Stimulated activated naive CD4-positive, alpha-beta T cell (primary cell): ENCODE results near the gene MYH15.
A peak's percentile ranks its signal among the peaks of the same experiment; 100 is the strongest.

Source experiments
- DNase-seq, 6 experiments: peaks; one replicate each; lab custom pipeline; 2025; lab: John Stamatoyannopoulos, UW

The MYH15 gene

DNA sequence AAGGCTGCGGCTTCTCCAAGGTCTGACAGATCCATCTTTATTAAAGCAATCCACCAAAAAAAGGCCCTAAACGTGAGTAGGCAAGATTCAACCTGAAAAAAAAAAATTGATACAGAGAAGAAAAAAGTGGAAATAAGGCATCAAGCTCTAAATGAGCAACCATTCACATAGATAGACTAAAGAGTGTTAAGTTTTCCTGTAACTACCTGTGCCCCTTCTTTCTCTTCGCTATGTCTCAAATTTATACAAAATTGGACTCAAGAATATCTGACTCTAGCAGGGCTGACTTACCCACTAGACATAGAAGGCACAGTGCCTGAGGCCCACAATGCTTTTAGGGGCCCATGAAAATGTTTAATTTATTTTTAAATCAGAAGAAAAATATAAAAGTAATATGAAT is at the start of gene MYH15:
TSS of gene MYH15 (minus strand) at position 101 of the 400 bp plus-strand sequence. CDS start at position 35, 66 bp downstream.
- DNase-seq = no peak

DNA sequence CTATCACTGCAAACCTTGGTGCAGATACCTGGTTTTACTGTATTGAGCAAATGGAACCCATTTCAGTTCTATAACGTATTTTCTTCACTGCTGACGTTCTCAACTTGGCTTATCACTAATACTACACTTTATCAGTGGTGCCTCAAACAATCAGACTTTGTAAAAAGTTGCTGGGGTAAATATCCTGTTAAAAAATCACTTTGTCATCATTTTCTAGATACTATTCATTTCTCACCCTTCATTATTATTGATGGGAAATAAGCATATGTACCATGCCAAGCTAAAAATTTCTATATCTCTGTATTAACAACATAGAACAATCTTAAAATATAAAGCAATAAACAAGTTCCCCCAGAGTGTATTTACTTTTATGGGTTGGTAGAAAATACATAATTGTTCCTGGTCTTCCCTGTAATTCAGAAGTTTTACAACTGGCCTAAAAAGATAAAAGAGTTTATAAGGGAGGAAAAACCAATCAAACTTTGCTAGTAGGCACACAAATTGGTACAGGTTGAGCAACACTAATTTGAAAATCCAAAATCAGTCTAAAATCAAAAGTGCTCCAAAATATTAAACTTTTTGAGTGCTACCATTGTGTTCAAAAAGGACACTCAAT is 45.7 kb upstream of the MYH15 start:
- DNase-seq = no peak

DNA sequence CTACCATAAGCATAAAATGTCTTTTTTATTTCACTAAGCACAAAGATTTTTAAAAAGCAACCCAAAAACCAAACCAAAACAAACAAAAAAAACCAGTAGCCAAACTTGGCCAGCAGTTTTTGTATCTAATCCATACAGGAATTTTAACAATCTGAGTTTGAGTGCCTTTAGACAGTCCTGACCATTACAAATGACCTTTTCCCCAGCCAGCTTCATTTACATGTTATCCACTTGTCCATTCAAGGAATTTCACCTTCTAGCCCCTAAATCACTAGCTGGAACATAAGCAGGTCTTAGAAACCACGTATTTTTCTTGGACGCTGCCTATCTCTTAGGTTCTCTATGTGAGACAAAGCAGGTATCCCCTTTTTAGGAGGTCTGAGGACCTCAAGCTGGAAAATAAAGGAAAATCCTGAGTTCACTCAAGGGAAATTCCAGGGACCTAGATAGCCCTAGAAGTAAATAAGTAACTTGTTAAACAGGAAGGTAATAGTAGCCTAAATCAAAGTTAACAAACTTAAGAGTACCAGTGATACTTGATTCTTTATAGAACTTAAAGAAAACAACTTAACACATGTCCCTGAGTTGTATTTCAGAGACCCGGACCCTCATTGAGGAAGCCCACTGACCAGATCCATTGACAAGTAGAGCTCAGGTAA is 44.6 kb upstream of the MYH15 start:
- no peak for DNase-seq

DNA sequence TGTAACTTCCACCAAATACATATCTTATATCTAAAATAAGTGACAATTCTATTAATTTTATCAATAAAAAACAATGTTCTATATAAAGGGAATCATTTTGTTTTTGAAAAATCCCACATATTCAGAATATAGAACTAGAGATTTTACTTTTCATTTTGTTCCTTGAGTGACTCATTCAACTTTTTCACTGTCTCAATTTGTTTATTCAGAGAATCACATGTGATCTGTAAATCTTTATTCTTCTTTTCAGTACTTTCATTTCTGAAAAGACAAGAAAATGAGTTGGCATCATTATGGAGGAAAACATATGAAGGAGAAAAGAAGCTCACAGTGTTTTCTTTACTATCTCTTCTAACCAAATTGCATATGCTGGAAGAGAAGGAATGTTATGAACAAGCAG is 43.8 kb upstream of the MYH15 start:
- no peak for DNase-seq

DNA sequence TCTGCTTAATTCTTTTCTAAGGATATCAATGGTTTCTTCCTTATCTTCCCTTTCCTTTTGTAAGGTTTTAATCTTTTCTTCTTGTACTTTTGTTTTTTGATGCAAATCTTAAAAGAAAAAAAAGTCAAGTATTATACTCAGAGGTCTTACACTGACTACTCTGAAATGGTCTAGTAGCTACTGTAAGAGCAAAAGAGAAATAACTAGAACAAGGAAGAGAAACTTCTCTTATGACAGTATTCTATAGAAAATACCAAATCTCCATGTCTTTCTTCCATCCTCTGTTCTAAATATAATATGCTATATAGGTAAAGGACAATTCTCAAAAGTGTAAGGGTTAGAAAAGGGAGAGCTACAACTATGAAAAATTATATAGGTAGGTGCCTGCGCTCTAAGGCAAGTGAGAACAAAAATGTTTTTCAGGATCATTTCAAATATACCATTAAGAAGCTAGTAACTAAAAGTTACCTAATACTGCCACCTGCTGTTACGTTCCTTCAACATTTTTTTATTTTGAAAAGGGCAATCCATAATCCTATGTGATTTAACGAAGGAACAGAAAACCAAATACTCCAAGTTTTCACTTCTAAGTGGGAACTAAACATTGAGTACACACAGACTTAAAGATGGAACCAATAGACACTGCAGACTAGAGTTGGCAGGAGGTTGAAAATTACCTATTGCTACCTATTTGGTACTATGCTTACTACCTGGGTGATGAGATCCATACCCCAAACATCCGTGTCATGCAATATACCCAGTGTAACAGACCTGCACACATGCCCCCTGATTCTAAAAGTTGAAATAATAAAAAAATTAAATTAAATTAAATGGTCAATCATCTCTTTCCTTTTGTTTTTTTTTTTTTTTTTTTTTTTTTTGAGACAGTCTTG is 42.1 kb upstream of the MYH15 start:
- DNase-seq = peak in 2 of 6 experiments; percentile 28 to 49

DNA sequence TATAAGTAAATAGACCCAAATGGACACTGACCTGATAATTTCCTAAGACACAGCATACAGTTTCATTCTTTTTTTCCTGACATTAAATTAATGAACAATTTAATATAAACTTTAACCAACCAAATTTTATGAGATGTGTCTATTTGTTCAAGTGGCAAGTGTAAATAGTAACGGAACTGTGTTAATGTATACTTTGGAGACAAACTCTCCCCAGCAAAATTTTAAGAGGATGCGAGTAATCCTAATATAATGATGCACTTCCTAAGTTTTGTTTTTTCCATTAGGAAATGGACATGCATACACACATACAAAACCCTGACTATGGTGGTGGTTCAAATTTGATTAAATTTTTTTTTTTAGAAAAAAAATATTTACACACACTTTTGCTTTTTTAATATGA is 38.5 kb upstream of the MYH15 start:
- no peak for DNase-seq

DNA sequence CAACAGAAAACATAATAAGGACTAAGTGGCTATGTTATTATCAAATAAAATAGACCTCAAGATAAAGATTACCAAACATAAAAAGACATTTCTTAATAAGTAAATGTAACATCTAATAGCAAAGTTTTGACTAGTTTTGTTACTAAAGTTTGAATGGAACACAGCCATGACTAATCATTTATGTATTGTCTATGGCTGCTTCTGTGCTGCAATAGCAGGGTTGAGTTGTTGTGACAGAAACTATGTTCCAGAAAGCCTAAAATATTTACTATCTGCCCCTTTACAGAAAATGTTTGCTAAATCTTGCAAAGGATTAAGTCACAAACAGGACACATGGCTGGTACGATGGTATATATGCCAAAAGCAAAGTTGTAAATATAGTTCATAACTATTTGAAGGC is 37.9 kb upstream of the MYH15 start:
- DNase-seq = no peak

DNA sequence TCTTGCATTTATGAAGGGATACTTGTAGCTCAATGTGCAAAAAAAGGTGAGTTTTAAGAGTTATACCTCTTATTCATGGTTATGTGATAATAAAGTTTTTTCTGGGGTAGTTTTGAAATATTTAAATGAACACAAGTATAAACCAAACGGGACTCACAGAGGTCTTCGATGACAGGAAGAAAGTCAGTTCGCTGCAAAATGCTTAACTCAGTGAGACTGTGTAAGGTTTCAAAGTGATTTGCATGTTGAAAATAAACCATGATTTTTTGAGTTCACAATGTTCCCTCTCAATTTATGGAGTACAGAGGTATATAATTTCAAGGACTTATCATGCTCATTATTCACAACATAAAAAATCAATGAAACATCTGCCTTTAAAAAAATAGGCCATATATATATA is 36.3 kb upstream of the MYH15 start:
- no peak for DNase-seq

DNA sequence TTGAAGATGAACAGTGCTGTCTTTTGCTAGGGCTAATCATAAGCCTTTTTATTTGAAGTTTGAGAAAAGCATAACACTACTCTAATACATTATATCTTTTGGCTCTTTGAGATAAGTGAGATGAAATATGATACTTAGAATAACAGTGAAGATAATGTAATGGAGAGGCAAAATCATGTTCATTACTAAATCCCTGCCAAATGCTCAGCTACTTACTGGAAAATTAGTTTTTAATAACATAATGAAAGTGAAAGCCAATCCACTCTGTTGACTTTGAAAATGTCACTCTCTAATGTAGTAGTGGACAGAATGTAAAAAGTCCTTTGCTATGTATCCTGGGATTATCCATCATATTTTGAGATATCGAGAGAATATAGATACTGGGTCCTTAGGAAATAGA is 35.9 kb upstream of the MYH15 start:
- no peak for DNase-seq

DNA sequence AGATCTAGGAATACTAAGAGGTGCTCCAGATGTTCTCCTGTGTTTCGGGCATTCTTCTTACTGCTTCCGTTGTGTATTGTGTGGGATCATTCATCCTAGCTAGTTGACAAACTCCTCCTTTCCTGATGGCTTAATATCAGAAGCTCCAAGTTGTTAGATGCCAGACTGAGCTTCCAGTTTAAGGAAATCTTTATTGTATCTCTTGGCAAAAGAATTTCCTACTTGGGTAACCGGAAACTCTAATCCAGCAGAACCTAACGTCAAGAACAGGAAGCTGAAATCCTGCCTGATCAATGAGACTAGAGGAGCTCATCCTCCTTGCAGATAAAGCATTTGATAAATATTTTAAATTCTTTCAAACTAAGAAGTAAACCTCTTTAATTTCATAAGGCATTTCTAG is 27.7 kb upstream of the MYH15 start:
- DNase-seq = no peak

DNA sequence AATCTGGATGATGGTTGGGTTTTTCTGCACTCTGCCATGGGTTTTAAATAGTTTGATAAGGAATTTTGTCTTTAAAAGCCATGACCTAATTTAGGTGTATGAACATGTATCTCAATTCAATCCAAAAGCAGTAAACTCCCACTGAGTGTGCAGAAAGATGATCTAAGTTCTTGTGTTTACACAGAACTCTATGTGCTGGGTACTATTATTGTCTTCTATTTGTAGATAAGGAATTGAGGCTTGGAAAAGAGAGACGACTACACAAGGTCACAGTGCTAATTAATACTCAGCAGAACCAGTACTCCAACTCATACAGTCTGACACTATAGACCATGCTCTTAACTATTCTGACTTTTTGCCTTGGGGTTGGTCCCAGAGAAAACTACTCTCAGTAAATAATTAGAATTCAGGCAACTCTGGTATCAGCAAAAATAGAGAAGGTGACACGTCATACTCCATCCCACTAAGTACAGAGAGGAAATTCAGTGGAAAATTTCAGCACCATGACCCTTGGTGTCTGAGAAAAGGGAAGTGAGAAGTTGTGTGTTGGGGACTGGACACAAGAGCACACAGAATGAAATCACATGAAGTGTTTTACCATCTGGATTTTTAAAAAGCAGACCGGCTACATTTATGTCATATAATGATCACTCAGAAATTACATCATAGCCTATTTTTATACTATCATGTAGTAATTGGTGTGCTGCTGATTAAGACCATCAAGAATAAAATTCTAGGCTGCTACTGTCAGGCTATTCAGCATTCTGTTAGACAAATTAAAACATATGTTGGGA is 18.3 kb upstream of the MYH15 start:
- no peak for DNase-seq

DNA sequence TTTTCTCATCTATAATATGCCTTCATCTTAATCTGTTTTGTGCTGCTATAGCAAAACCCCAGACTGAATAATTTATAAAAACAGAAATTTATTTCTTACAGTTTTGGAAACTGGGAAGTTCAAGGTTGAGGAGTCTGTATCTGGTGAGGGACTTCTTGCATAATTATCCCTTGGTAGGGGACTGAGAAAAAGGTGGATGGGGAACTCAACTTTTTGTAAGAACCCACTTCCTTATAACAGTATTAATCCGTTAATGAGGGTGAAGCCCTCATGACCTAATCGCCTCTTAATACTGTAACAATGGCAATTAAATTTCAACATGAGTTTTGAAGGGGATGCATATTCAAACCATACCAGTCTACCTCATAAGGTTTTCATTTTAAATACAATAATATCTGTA is 17.4 kb upstream of the MYH15 start:
- DNase-seq = no peak

DNA sequence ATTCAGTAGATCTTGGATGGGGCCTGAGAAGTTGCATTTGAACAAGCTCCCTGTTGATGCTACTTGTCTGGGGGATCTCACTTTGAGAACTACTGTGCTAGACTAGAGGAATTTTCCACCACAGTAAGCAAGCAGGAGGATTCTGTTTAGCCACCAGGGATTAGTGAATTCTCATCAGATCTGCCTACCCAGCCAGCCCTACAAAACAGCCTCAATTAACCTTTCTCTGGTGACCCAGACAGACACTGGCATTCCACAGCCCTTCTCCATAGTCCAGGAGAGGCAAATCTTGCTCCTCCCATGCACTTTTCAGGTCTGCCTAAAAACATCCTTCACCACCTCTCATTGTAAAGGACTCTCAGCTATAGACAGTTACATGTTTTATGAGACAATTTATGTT is 16.7 kb upstream of the MYH15 start:
- DNase-seq = no peak

DNA sequence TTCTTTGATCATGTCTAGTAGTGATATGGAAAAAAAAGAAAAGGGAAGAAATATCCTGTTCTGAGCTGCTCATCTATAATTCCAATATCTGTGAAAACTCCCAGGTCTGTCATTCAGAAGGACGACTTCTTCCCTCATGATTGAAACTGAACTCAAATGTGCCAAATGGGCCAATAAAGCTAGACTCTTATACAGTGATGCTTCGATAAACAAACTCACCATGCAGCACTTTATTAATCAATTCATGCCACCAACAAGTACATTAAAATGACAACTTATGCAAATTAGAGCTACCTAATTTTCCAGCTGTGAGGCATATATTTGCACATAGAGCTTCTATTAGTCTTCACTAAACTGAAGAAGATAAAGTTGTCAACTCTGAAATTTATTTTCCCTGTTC is 15.6 kb upstream of the MYH15 start:
- DNase-seq = no peak

DNA sequence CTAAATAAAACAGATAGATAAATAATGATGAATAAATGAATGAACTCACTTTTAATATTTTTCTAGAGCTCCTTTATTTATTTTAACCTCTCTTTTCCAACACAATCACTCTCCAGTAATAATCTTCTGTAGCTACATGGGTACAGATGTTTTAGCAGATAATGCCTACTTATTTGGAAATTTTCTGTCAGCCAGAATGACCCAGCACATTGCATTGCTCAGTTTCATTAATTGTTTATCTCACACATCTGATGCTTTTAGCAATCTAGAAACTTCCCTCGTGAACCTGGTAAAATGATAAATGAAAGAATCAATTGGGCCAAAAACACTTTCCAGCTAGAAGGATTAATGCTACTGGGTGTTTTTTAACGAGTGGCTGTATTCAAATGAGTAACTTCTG is 14.9 kb upstream of the MYH15 start:
- no peak for DNase-seq

DNA sequence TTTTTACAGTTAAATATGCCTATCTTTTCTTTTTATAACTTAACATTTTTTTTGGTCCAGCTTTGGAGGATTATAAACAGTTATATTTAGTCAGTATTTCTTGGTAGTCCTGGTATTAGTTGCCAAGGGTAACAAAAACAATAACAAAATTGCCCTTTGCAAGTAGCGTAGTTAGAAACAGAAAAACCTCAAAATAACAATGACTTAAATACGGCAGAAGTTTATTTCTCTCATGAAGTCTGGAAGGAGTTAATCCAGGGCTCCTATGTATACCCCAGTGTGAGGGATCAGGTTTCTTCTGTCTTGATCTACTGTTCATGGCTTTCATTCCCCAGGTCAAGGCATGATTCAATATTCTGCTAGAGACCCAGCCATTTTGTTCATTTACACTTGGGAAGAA is 14.1 kb upstream of the MYH15 start:
- no peak for DNase-seq

DNA sequence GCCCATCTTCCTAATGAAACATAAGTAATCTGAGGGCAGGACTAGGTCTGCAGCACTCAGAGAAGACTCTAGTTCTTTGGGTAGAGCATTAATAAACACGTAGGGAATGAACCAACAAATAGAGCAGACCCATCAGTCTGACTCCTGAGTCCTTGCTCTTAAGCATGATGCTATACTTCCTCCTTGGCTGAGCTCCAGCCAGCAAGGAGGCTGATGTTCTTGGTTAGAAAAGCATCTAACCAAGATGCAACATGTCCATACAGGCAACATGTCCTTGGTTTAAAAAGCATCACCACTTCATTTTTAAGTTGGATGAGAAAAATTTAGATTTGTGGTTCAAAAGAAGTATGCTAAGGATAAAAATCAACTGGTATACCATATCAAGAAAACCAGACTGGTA is 8.5 kb upstream of the MYH15 start:
- no peak for DNase-seq

DNA sequence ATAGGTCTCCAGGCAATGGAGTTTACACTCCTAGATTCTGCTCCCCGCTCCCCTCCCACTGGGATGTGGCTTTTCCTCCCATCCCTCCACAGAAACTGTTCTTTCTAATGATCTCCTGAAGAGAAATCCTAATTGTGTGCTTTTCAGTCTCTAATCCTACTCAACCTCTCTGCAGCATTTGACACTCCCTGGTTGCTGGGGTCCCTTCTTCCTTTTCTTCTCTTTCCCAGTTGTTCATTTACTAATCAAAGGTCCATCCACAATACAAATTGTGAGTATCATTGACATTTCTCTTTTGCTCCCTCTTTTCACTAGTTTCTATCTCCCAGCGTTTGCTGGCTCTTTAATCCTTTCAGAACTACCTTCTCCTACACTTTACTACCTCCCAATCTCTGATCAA is 6.5 kb upstream of the MYH15 start:
- no peak for DNase-seq

DNA sequence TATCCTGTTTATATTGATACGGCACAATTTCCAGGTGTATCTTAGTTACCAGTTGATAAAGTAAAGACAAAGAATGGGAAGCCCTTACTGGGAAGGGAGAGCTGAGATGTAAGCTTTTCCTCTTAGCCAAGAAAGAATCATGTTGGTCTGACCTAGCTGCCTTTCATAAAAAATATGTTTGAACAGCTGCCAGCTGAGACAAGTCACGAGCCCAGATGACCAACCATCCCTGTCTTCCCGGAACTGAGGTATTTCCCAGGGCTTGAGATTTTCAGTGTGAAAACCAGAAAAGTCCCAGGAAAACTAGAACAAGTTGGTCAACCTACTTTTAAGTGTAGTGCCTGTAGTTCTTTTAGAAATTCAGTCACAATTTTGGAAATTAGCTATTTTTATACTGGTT is 3.6 kb upstream of the MYH15 start:
- DNase-seq = no peak

DNA sequence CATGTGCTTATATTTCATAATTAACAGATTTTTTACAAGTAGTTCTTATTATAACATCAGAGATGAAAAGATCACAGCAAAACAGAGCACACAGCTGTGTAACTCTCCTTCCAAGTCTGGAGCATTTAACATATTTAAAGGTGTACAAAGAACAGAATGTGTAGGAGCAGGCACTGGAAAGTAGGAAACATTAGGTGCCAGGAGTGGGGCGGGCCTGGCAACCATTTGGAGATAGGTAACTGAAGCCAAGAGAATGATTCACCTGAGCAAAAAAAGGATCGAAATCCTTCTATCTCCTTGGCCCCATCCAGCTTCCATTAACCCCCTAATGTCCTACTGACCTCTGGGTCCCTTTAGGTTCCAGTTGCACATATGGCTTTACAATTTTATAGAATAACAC is 2.3 kb upstream of the MYH15 start:
- DNase-seq = no peak

DNA sequence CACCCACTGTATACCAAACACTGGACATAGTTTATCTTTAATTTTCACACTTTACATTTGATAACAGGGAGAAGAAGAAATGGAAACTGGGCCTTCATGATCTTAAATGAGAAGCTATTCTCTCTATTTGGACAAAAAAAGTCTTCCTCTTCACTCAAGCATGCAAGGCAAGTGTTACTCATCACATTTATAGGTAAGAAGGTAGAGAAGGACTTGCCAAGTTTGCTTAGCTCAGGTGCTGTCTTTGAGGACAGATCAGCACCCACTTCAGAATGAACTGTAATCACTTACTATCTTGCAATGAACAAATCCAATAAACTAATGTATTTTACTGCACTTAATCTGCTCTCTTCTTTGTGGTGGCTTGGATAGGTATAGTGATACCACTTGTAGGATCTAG is 1.1 kb upstream of the MYH15 start:
- DNase-seq = no peak

DNA sequence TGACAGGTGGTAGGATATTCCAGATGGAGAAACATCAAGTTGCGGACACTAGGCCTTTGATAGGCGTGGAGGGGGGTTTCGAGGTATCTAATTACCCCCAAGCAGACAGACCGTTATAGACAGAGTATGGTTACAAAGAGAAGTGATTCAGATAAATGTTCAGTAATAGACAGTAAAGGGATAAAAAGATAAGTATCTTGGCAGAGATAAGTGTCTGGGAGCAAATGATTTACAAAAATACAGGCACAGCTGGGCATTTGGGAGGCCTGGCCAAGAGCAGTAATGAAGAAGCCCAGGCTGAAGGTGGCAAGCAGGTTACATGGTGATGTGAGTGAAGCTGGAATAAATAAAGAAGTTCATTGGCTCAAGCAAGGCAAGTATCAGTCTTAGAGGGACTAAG is 659 bp upstream of the MYH15 start:
- DNase-seq = no peak
